Measurements from ENCODE around the gene DLD. TPM values are rescaled to one million over a fixed set of nuclear protein-coding genes. Genes with fewer than 3 reads are reported as not detected.

Gene DLD
- total and polyA plus RNA-seq, 2 of the 8 experiments (the other 6 are each of a cell fraction or from before 2014, with no cell fraction given): 63.7 to 88.5 TPM

DNA sequence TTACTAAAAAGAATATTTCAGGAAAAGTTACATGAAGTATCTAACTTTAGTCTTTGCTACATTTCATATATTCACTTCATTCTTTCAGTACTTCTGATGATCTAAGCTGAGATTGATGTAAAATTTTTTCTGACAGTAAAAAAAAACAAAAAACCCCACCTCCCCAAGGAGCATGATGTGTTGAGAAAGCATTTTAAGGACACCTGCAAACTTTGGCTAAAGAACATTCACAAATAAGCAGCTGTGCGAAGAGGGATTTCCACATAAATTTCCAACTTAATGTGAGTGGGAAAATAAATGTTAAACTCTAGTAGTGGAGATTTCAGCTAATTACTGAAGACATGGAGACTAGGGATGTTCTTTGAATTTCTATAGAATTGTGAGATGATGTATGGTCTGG lies 35.5 kb downstream of the DLD start (continued):
- TF ChIP-seq SP2 (IDR thresholded peaks at IDR 0.05; ENCODE audit: low read length): no peak

Measured in H1 (cell line).